Activated CD8-positive, alpha-beta memory T cell treated with anti-CD3 and anti-CD28 coated beads, Interleukin-2, amount 50 U/mL, for 4 hours (primary cell): ENCODE data around the gene C4orf36.

Experiments
- DNase-seq: peaks from one replicate; pipeline ENCODE4 v3.0.0-alpha.2; 2020

C4orf36 gene

DNA sequence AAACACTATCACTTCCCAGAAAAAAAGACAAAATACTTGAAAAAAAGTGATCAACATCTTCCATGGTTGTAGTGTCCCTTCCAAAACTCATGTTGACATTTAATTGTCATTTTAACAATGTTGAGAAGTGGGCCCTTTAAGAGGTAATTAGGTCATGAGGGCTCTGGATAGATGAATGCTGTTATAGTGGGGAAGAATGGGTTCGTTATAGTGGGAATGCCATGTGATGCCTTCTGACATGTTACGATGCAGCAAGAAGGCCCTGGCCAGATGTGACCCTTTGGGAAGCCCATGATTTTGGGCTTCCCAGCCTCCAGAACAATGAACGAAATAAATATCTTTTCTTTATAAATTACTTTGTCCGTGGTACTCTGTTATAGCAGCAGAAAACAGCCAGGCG, 39.0 kb downstream of the C4orf36 start:
- no peak for DNase-seq

DNA sequence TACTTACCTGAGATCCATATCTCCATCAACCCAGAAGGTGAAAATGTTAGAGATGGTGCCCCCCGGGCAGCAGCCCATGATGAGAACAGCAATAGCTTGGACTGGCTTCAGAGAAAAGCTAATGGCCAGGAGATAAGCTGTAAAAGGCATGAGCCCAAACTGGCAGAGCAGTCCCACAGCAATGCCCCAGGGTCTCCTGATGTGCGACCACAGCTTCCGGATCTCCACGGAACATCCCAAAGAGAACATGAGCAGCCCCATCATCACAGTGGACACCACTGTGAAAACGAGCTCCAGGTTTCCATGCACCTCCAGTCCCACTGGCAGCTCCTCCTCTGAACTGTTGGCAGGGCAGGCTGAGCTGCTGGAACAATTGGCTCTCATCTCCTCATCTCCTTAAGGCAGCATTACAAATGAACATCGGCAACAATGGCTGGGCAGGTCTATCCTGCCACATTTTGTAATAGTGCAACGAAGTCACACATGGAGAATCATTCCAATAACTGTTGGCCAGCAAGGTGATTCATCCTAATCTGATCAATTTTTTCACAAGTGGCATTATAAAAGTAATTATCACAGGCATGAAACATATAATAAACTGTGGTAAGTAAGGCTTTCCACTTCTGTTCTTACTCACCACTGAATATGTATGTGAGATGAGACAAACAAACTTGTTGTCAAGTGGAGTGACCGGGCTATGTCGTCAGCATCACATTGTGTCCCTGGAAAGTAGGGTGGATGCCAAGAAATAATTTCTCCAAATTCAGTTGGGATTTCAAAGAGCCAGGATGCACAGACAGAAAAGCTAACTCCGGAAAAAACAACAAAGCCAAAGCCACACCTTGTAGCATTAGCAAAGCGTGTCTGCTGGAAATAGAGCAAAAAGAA, 43.2 kb downstream of the C4orf36 start, which contains the start of gene SLC10A6:
SLC10A6 (minus strand) TSS at position 653 of the 888 bp plus-strand sequence; CDS start at position 384, 269 bp downstream.
- no peak for DNase-seq

DNA sequence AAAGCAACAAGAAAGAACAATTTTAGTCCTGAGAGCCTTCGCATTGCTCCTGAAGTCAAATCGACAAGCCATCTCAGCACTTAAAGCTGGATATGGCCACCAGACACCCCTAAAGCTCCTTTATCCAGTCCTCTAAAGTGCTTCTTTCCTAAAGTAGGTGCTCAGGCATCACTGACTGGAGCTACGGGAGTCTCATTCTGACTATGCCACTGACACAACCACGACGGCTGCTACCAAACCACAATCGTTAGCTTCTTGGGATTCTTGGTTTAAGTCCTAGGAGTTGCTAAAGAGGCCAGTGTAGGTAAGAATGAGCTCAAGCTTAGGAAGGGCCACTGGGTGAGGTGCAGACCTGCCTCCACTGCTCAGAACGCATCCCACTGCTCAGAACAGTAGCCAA, 44.1 kb downstream of the C4orf36 start:
- no peak for DNase-seq

DNA sequence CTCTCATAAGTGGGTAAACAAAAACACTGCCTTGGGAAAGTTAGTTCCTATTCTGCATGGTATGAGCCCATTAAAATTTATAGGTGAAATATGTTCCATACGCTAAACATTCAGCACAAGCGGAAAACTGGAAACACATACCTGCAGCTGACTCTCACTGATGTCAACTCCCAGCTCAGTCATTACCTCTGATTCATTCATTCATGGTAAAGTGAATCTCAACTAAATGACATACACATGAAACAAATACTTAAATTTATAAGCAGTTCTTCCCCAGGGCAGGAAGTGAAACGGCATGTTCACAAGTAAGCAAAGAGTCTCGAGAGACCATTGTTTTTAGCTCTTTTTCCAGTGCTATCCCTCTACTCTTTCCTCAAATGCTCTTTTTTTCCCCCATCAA, 44.7 kb downstream of the C4orf36 start:
- no peak for DNase-seq

GRCh38 chr4:86846921-86847320, 45.3 kb downstream of the C4orf36 start:
- no peak for DNase-seq

GRCh38 chr4:86845593-86845992, 46.6 kb downstream of the C4orf36 start:
- DNase-seq = no peak

- DNase-seq = no peak
Observed at GRCh38 chr4:86841309-86841708, 50.9 kb downstream of the C4orf36 start.

DNA sequence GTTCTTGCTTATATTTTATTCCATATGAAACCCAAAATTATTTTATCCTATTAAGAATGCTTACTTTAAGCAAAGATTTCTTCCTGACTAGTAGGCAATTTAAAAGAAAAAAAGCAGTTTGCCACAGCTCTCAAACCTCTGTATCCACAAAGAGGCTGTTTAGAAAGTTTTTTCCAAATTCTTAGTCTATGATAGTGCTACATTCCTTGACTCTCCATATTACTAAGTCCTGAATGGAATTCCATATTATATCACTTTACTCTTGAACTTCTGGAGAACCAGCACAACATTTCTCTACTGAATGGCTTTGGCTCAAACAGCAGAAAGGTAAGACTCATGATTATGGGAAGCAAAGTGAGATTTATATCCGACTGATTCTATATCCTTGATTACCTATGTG, 51.4 kb downstream of the C4orf36 start:
- DNase-seq = no peak

GRCh38 chr4:86837691-86838503, 54.3 kb downstream of the C4orf36 start:
- DNase-seq = no peak

DNA sequence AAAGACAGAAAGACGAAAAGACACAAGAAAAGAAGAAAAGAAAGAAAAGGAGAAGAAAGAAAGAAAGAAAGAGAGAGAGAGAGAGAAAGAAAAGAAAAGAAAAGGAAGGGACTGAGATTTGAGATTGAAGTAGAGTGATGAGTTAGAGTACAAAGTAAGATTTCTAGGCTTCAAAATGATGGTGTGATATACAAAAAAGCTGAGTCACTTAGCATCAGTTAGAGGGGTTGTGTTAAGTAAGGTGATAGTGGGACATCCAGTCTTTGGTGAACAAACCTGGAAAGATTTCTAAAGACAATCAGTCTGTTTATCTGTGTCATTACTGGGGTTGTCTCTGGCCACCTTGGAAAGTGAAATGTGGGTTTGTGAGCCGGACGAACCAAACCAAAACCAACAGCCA, 56.5 kb downstream of the C4orf36 start:
- DNase-seq = no peak

DNA sequence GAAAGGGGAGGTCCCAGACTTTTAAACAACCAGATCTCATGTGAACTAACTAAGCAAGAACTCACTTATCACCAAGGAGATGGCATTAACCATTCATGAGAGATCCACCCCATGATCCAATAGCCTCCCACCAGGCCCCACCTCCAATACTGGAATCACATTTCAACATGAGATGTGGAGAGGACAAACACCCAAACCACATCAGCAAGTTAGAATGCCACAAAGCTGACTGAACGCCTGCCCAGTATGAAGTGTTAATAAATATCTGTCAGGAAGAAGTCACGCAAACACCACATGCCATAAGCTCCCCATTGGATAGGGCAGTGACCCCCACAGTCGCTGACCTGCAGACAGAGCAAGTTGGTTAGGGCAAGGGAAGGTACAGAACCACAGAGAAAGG, 57.3 kb downstream of the C4orf36 start:
- no peak for DNase-seq

DNA sequence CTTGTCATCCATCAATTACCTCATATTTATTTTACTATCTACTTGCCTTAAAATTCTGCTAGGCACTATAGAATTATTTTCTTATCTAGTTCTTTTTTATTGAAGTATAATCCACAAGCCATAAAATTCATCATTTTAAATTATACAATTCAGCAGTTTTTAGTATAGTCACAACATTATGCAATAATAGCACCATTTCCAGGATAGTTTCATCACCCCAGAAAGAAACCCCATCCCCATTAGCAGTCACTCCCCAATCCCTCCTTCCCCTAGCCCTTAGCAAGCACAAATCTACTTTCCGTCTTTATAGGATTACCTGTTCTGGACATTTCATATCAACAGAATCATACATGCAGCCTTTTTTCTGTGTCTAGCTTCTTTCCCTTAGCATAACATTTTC, 58.6 kb downstream of the C4orf36 start:
- no peak for DNase-seq

GRCh38 chr4:86831262-86832130, 60.7 kb downstream of the C4orf36 start:
- DNase-seq = no peak
